Caco-2 (cell line): ENCODE data around the gene DSCAM. TPM values are rescaled to one million over a fixed set of nuclear protein-coding genes. Genes with fewer than 3 reads are reported as not detected.

ENCODE experiments used
- BruUV-seq: library from RNA; stranded (reverse); fragments of 400-500 nt; replicated peaks from 2 replicates; lab custom pipeline; 2021; lab: Mats Ljungman, UMichigan
- CTCF ChIA-PET: fragments of 300-600 bp; sonication (Branson Sonifier 250); formaldehyde crosslinking; loops from one replicate; lab custom pipeline; 2022; ENCODE audit warnings: antibody characterized with exemption; lab: Charles Lee
- POLR2A ChIA-PET: fragments of 300-600 bp; sonication (Branson Sonifier 250); formaldehyde crosslinking; loops from one replicate; lab custom pipeline; 2022; ENCODE audit warnings: antibody characterized with exemption; lab: Charles Lee
- DNase-seq, 2 experiments: peaks; one replicate each; pipeline versions ENCODE4 v3.0.0 to v3.0.0-alpha.2; 2020 to 2022
- H3K27me3 ChIP-seq: replicated peaks from 2 replicates; pipeline ENCODE4 v1.6.0; 2011; ENCODE audit warnings: low read length; ENCODE audit not compliant: control insufficient read depth, insufficient read depth
- H3K36me3 ChIP-seq: 2 replicates; pipeline ENCODE4 v1.5.1; 2011; ENCODE audit warnings: low read length; ENCODE audit not compliant: control insufficient read depth, insufficient read depth
- H3K4me1 ChIP-seq: fragments of 250-450 bp; sonication (Bioruptor Pico); 2 replicates; pipeline ENCODE4 v1.5.1; 2020; ENCODE audit warnings: mild to moderate bottlenecking
- H3K4me3 ChIP-seq: 2 replicates; pipeline ENCODE4 v1.5.1; 2011; ENCODE audit warnings: low read depth, mild to moderate bottlenecking, control low read depth, low read length
- H3K9me3 ChIP-seq: fragments of 250-450 bp; sonication (Bioruptor Pico); 2 replicates; pipeline ENCODE4 v1.5.1; 2020; ENCODE audit warnings: mild to moderate bottlenecking, moderate library complexity
- H3K27ac Mint-ChIP-seq: one replicate; pipeline ENCODE4 v1.8.0; 2022; ENCODE audit warnings: mixed read lengths; ENCODE audit not compliant: unreplicated experiment
- H3K27me3 Mint-ChIP-seq: one replicate; pipeline ENCODE4 v1.8.0; 2022; ENCODE audit warnings: mixed read lengths; ENCODE audit not compliant: insufficient read depth, unreplicated experiment
- H3K36me3 Mint-ChIP-seq: one replicate; pipeline ENCODE4 v1.8.0; 2022; ENCODE audit warnings: mild to moderate bottlenecking, mixed read lengths; ENCODE audit not compliant: insufficient read depth, unreplicated experiment
- H3K4me1 Mint-ChIP-seq: one replicate; pipeline ENCODE4 v1.8.0; 2022; ENCODE audit warnings: low read depth, mixed read lengths; ENCODE audit not compliant: unreplicated experiment
- H3K4me3 Mint-ChIP-seq: one replicate; pipeline ENCODE4 v1.8.0; 2022; ENCODE audit warnings: mild to moderate bottlenecking, moderate library complexity, mixed read lengths; ENCODE audit not compliant: unreplicated experiment
- H3K9me3 Mint-ChIP-seq: one replicate; pipeline ENCODE4 v1.8.0; 2022; ENCODE audit warnings: mixed read lengths; ENCODE audit not compliant: unreplicated experiment
- CTCF ChIP-seq, 2 experiments: fragments of 200-600 bp in 1 of 2; IDR thresholded peaks; 1 replicate in 1 of 2; 2 replicates in 1 of 2; pipeline versions ENCODE4 v1.5.1 to v1.8.0; 2011 to 2022; ENCODE audit warnings: antibody characterized with exemption in 1 of 2, control low read depth in 1 of 2, inconsistent platforms in 1 of 2, low read depth in 1 of 2, low read length in 1 of 2, mild to moderate bottlenecking in 1 of 2, moderate library complexity in 1 of 2; ENCODE audit not compliant: insufficient read depth in 1 of 2, severe bottlenecking in 1 of 2, unreplicated experiment in 1 of 2
- intact Hi-C: fragments of 100-400 bp; cut with micrococcal nuclease; formaldehyde crosslinking; loops from one replicate; pipeline ENCODE4 v1.10.0; 2022; ENCODE audit not compliant: unreplicated experiment
- total RNA-seq: library from RNA; stranded (reverse); gene quantifications from 2 replicates; pipeline ENCODE4 v1.2.3, GENCODE V29; 2022

Gene DSCAM
- total RNA-seq, 1 experiment from 2014 or later, result not detected

- Histone ChIP-seq H3K36me3 (no peaks in the 10 kb centered on the region), H3K27me3 (no peaks in the 10 kb centered on the region), H3K4me3 (no peak overlapping the region), H3K9me3 (no peaks in the 10 kb centered on the region), H3K4me1 (no peaks in the 10 kb centered on the region)
- TF ChIP-seq CTCF (IDR thresholded peaks at IDR 0.05; ENCODE audit: insufficient read depth in 1 of 2, low read depth in 1 of 2, low read length in 1 of 2, severe bottlenecking in 1 of 2, unreplicated experiment in 1 of 2), result no peak
- no peak for DNase-seq
- no peaks in the 10 kb centered on the region for H3K4me1 Mint-ChIP-seq
- ChIA-PET POLR2A (no interaction called here), CTCF (no interaction called here)
- no peak overlapping the region for H3K4me3 Mint-ChIP-seq
- no peaks in the 10 kb centered on the region for H3K9me3 Mint-ChIP-seq
- no peaks in the 10 kb centered on the region for H3K36me3 Mint-ChIP-seq
- no TSS peak for BruUV-seq
- intact Hi-C loops, result loop anchor here (5.0 to 10.0 kb wide), 2 partner anchors 354 to 923 kb away; no protein-coding TSS in a partner anchor
- peaks cover 4% of the 10 kb centered on the region for H3K27me3 Mint-ChIP-seq
- H3K27ac Mint-ChIP-seq, result no peak overlapping the region
These were observed 705.3 kb downstream of the DSCAM start for GRCh38 chr21:40141621-40142020.

- H3K27me3 Mint-ChIP-seq, result peaks cover 4% of the 10 kb centered on the region
- Histone ChIP-seq H3K27me3 (no peaks in the 10 kb centered on the region), H3K4me1 (no peaks in the 10 kb centered on the region), H3K9me3 (no peaks in the 10 kb centered on the region), H3K36me3 (no peaks in the 10 kb centered on the region), H3K4me3 (no peak overlapping the region)
- no peak for TF ChIP-seq CTCF (IDR thresholded peaks at IDR 0.05; ENCODE audit: insufficient read depth in 1 of 2, low read depth in 1 of 2, low read length in 1 of 2, severe bottlenecking in 1 of 2, unreplicated experiment in 1 of 2)
- intact Hi-C loops, result loop anchor here (5.0 to 10.0 kb wide), 2 partner anchors 353 to 924 kb away; no protein-coding TSS in a partner anchor
- H3K4me3 Mint-ChIP-seq, result no peak overlapping the region
- CTCF ChIA-PET, result no interaction called here
- BruUV-seq, result no TSS peak
- H3K27ac Mint-ChIP-seq, result no peak overlapping the region
- POLR2A ChIA-PET, result no interaction called here
- H3K9me3 Mint-ChIP-seq, result no peaks in the 10 kb centered on the region
- no peaks in the 10 kb centered on the region for H3K36me3 Mint-ChIP-seq
- no peak for DNase-seq
- no peaks in the 10 kb centered on the region for H3K4me1 Mint-ChIP-seq
These were observed 706.3 kb downstream of the DSCAM start for GRCh38 chr21:40140675-40141074.

- Mint-ChIP-seq H3K4me3 (no peak overlapping the region), H3K36me3 (no peaks in the 10 kb centered on the region), H3K9me3 (no peaks in the 10 kb centered on the region), H3K27me3 (peaks cover 4% of the 10 kb centered on the region), H3K27ac (no peak overlapping the region), H3K4me1 (no peaks in the 10 kb centered on the region)
- ChIA-PET POLR2A (no interaction called here), CTCF (no interaction called here)
- H3K27me3 ChIP-seq, result no peaks in the 10 kb centered on the region
- no peaks in the 10 kb centered on the region for H3K36me3 ChIP-seq
- intact Hi-C loops, result loop anchor here (5.0 to 10.0 kb wide), 2 partner anchors 352 to 925 kb away; no protein-coding TSS in a partner anchor
- DNase-seq, result no peak
- no peaks in the 10 kb centered on the region for H3K9me3 ChIP-seq
- no TSS peak for BruUV-seq
- H3K4me3 ChIP-seq, result no peak overlapping the region
- TF ChIP-seq CTCF (IDR thresholded peaks at IDR 0.05; ENCODE audit: insufficient read depth in 1 of 2, low read depth in 1 of 2, low read length in 1 of 2, severe bottlenecking in 1 of 2, unreplicated experiment in 1 of 2), result no peak
- H3K4me1 ChIP-seq, result no peaks in the 10 kb centered on the region
These were observed 707.3 kb downstream of the DSCAM start for GRCh38 chr21:40139636-40140035.
